GM13977 (cell line): ENCODE measurements around the gene PTGIR.

Experiments used
- DNase-seq: peaks from one replicate; pipeline ENCODE4 v3.0.0; 2012; ENCODE audit warnings: low spot score
- CTCF ChIP-seq: IDR thresholded peaks from 2 replicates; pipeline ENCODE4 v1.5.1; 2012; ENCODE audit warnings: mild to moderate bottlenecking, control low read depth; ENCODE audit not compliant: insufficient read depth; ENCODE audit errors: extremely low read depth, missing control alignments
- in situ Hi-C: fragments of 300-500 bp; cut with MboI; formaldehyde crosslinking; loops from one replicate; pipeline ENCODE4 v1.12.0; 2022; ENCODE audit warnings: low sequenced_read_pairs, low pct_unique_long_range_greater_than_20kb, mixed read lengths, inconsistent platforms; ENCODE audit not compliant: unreplicated experiment

Gene PTGIR

GRCh38 chr19:46573679-46574498, 51.0 kb downstream of the PTGIR start:
- in situ Hi-C loops: no loop called here
- TF ChIP-seq CTCF: no peak
- no peak for DNase-seq

GRCh38 chr19:46571495-46571894, 53.4 kb downstream of the PTGIR start:
- in situ Hi-C loops: no loop called here
- no peak for TF ChIP-seq CTCF
- DNase-seq: no peak
